Hepatocyte (in vitro differentiated cells): Measurements from ENCODE around the gene EFR3B. TPM values are rescaled to one million over a fixed set of nuclear protein-coding genes. Genes with fewer than 3 reads are reported as not detected.
"Not testable (repeated sequence)": the region's sequence is repeated elsewhere in the genome, so short reads cannot be mapped to it uniquely, and the experiment has no call there.

ENCODE experiments used
- DNase-seq: peaks from one replicate; pipeline ENCODE4 v3.0.0-alpha.2; 2016; ENCODE audit warnings: low spot score
- H2AFZ ChIP-seq: fragments of 200-600 bp; sonication (generic); 2 replicates; pipeline ENCODE4 v1.6.0; 2016; ENCODE audit warnings: antibody characterized with exemption, mild to moderate bottlenecking
- H3K27ac ChIP-seq: fragments of 200-600 bp; sonication (generic); 2 replicates; pipeline ENCODE4 v1.5.1; 2016; ENCODE audit warnings: mild to moderate bottlenecking
- H3K27me3 ChIP-seq: fragments of 200-600 bp; sonication (generic); 2 replicates; pipeline ENCODE4 v1.6.1; 2016
- H3K36me3 ChIP-seq: fragments of 200-600 bp; sonication (generic); replicated peaks from 2 replicates; pipeline ENCODE4 v1.5.1; 2016; ENCODE audit warnings: low read depth; ENCODE audit not compliant: insufficient read depth
- H3K4me1 ChIP-seq: fragments of 200-600 bp; sonication (generic); 2 replicates; pipeline ENCODE4 v1.5.1; 2016; ENCODE audit warnings: mild to moderate bottlenecking, moderate library complexity; ENCODE audit not compliant: insufficient read depth
- H3K4me2 ChIP-seq: fragments of 200-600 bp; sonication (generic); 2 replicates; pipeline ENCODE4 v1.6.0; 2016
- H3K4me3 ChIP-seq: fragments of 200-600 bp; sonication (generic); 2 replicates; pipeline ENCODE4 v1.5.1; 2016; ENCODE audit warnings: mild to moderate bottlenecking
- H3K79me2 ChIP-seq: fragments of 200-600 bp; sonication (generic); 2 replicates; pipeline ENCODE4 v1.6.0; 2017; ENCODE audit warnings: mild to moderate bottlenecking
- H3K9me2 ChIP-seq: fragments of 200-600 bp; sonication (generic); replicated peaks from 2 replicates; pipeline ENCODE4 v1.6.0; 2017; ENCODE audit warnings: mild to moderate bottlenecking; ENCODE audit not compliant: insufficient read depth
- H3K9me3 ChIP-seq: fragments of 200-600 bp; sonication (generic); 2 replicates; pipeline ENCODE4 v1.5.1; 2016; ENCODE audit warnings: low read depth, mild to moderate bottlenecking
- H4K20me1 ChIP-seq: fragments of 200-600 bp; sonication (generic); 2 replicates; pipeline ENCODE4 v1.6.0; 2016; ENCODE audit warnings: mild to moderate bottlenecking; ENCODE audit not compliant: insufficient read depth, poor library complexity, severe bottlenecking
- EZH2 ChIP-seq: fragments of 200-600 bp; sonication (generic); IDR thresholded peaks from 2 replicates; pipeline ENCODE4 v1.6.1; 2016; ENCODE audit warnings: antibody characterized with exemption, mild to moderate bottlenecking, borderline replicate concordance
- EZH2phosphoT487 ChIP-seq: fragments of 200-600 bp; sonication (generic); IDR thresholded peaks from one replicate; pipeline ENCODE4 v1.6.1; 2018; ENCODE audit warnings: antibody characterized with exemption, mild to moderate bottlenecking, low read depth, moderate library complexity; ENCODE audit not compliant: unreplicated experiment, severe bottlenecking
- WGBS: methylation state at CpG from one replicate; pipeline ENCODE4 v1.1.6; 2016; ENCODE audit warnings: low lambda C conversion rate; ENCODE audit errors: missing lambda C conversion rate; 5-methylcytosine and 5-hydroxymethylcytosine counted together
- polyA plus RNA-seq: library from polyadenylated mRNA; unstranded; fragments of >200 nt; fragmentation: Nextera tagmentation; extraction: Ambion mirVana; gene quantifications from 2 replicates; pipeline ENCODE4 v1.2.1, GENCODE V29; 2016
- total RNA-seq: library from RNA; depleted of rRNA; stranded (reverse); fragments of >200 nt; gene quantifications from 2 replicates; pipeline ENCODE4 v1.2.3, GENCODE V29; 2014
- TF ChIP-seq, protein P1 (sequence below): fragments of 200-600 bp; sonication (generic); IDR thresholded peaks from 2 replicates; pipeline ENCODE4 v1.5.1; 2016; ENCODE audit warnings: antibody characterized with exemption, mild to moderate bottlenecking; ENCODE audit not compliant: poor library complexity

The EFR3B gene
- total and polyA plus RNA-seq, 2 experiments from 2014 or later, result 1.1 to 2.0 TPM

DNA sequence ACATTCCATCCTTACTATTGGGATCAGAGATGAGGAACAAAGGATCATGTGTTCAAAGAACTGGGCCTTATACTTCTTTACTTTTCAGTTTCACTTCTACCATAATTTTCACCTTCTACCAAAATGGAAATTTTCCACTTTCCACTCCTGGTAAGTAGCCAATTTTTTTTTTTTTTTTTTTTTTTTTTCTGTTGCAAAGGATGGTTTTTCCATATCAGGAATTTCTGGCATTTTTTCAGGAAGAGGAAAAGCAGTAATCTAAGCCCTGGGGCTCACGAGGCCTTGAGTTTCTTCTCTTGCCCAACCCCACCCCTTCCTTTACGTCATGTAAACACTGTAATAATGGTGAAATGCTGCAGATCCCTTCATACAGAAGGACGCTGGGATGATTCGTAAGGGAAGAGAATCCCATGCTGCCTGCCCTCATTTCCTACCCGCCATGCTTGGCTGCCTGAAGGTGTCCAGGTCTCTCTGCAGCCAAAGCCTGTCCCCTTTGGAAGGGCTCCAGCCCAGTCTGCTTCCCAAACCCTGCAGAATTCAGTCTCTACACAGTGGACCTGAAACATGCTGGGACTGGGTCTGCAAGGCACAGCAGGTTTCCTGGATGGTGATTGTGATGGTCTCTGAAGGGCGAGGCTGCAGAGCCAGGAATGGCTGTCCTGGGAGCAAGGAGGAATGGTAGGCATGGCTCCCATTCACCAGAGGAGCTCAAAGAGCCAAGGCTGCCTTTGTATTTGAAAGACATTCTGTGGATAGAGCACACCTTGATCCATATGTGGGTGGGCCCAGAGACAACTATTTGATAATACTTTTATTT, 57.0 kb downstream of the EFR3B start:
- DNase-seq, result peak; percentile 72
- H3K4me3 ChIP-seq, result no peak overlapping the region
- no peaks in the 10 kb centered on the region for H3K79me2 ChIP-seq
- H2AFZ ChIP-seq, result peak overlapping the region; percentile 49
- no peaks in the 10 kb centered on the region for H3K9me2 ChIP-seq
- H3K4me1 ChIP-seq, result peaks cover 9% of the 10 kb centered on the region
- TF ChIP-seq EZH2, result no peak
- no peaks in the 10 kb centered on the region for H4K20me1 ChIP-seq
- H3K4me2 ChIP-seq, result peak overlapping the region; percentile 46
- WGBS, result 68% methylated on average over 6 of the region's 6 CpGs
- H3K36me3 ChIP-seq, result no peaks in the 10 kb centered on the region
- no peaks in the 10 kb centered on the region for H3K27me3 ChIP-seq
- H3K9me3 ChIP-seq, result no peaks in the 10 kb centered on the region
- H3K27ac ChIP-seq, result peak overlapping the region; percentile 81

DNA sequence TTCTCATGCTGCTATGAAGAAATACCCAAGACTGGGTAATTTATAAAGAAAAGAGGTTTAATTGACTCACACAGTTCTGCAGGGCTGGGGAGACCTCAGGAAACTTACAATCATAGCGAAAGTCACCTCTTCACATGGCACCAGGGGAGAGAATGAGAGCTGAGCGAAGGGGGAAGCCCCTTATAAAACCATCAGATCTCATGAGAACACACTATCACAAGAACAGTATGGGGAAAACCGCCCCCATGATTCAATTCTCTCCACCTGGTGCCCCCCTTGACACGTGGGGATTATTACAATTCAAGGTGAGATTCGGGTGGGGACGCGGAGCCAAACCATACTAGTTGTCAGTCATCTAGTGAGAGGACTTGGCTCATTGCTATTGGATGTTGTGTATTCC, 60.5 kb downstream of the EFR3B start:
- not testable (repeated sequence) for H3K4me2 ChIP-seq, H4K20me1 ChIP-seq
- WGBS, result 92% methylated on average over 7 of the region's 7 CpGs

DNA sequence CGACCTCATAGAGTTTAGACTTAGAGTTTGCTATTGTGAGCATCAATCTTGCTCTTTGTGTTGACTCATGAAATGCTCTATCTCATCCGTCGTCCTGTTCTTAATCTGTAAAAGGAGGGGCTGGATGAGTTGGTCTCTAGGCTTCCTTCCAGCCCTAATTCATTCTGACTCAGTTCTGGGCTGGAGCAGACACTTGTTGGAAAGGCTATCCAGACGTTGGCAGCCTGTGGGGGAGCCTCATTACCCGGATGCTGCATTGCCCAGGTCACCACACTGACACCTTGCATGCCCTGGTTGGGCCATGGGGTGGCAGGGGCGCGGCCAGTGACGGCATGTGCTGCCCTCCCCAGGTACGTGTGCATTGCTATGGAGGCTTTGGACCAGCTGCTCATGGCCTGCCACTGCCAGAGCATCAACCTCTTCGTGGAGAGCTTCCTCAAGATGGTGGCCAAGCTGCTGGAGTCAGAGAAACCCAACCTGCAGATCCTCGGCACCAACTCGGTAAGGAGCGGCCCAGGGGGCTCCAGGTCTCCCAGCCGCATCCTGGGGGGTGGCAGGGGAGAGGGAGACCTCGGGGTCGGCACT, 61.5 kb downstream of the EFR3B start:
- Histone ChIP-seq H3K27me3 (no peaks in the 10 kb centered on the region), H3K9me2 (no peaks in the 10 kb centered on the region), H4K20me1 (no peaks in the 10 kb centered on the region), H3K4me2 (no peak overlapping the region), H3K79me2 (no peaks in the 10 kb centered on the region), H3K4me3 (no peak overlapping the region), H3K9me3 (no peaks in the 10 kb centered on the region), H3K27ac (no peak overlapping the region), H2AFZ (no peak overlapping the region), H3K36me3 (no peaks in the 10 kb centered on the region), H3K4me1 (peaks cover 6% of the 10 kb centered on the region)
- TF ChIP-seq, protein P1, sequence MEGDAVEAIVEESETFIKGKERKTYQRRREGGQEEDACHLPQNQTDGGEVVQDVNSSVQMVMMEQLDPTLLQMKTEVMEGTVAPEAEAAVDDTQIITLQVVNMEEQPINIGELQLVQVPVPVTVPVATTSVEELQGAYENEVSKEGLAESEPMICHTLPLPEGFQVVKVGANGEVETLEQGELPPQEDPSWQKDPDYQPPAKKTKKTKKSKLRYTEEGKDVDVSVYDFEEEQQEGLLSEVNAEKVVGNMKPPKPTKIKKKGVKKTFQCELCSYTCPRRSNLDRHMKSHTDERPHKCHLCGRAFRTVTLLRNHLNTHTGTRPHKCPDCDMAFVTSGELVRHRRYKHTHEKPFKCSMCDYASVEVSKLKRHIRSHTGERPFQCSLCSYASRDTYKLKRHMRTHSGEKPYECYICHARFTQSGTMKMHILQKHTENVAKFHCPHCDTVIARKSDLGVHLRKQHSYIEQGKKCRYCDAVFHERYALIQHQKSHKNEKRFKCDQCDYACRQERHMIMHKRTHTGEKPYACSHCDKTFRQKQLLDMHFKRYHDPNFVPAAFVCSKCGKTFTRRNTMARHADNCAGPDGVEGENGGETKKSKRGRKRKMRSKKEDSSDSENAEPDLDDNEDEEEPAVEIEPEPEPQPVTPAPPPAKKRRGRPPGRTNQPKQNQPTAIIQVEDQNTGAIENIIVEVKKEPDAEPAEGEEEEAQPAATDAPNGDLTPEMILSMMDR, result no peak
- TF ChIP-seq EZH2 (no peak), EZH2phosphoT487 (no peak)
- DNase-seq, result peak; percentile 27
- 92% methylated on average over 16 of the region's 16 CpGs for WGBS

More for the DNA sequence above, 60.5 kb downstream of the EFR3B start:
- H3K27me3 ChIP-seq, H3K79me2 ChIP-seq, H3K9me3 ChIP-seq, H2AFZ ChIP-seq, H3K4me3 ChIP-seq, H3K27ac ChIP-seq, H3K36me3 ChIP-seq, DNase-seq, H3K9me2 ChIP-seq, H3K4me1 ChIP-seq: not testable (repeated sequence)

DNA sequence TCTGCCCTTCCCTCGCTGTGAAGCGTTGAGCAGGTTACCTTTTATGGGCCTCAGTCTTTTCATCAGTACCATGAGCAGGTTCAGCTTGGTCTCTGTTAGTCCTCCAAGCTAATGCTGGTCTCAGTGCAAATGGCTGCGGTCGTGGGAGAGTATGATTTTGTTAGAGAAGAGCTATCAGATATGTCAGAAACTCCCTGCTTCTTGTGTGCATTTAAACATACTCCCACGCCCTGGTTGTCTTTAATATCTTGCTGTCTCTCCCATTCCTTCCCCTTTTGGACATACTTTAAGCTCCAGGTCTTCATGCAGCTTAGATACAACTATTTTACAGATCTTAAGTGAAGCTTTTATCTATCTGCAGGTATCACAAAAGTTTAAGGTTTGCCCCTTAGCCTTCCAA, 62.9 kb downstream of the EFR3B start:
- 87% methylated on average over 5 of the region's 5 CpGs for WGBS
- Histone ChIP-seq H3K27ac (no peak overlapping the region), H3K27me3 (no peaks in the 10 kb centered on the region), H3K4me3 (no peak overlapping the region), H3K4me2 (no peak overlapping the region), H2AFZ (no peak overlapping the region), H3K36me3 (no peaks in the 10 kb centered on the region), H3K9me3 (no peaks in the 10 kb centered on the region), H3K79me2 (no peaks in the 10 kb centered on the region), H3K9me2 (no peaks in the 10 kb centered on the region), H3K4me1 (no peaks in the 10 kb centered on the region), H4K20me1 (no peaks in the 10 kb centered on the region)
- no peak for DNase-seq
- no peak for TF ChIP-seq EZH2phosphoT487
- no peak for TF ChIP-seq EZH2
- TF ChIP-seq, protein P1, result no peak
